Heart right ventricle (tissue), 16 donors: ENCODE results near the gene ANKRD39. TPM values are rescaled to one million over a fixed set of nuclear protein-coding genes. Genes with fewer than 3 reads are reported as not detected.

Source experiments
- ATAC-seq, 8 donors: fragments of 200-7000 bp; cut with Tn5 transposase; one replicate each; pipeline ENCODE4 v1.9.1; 2020; ENCODE audit warnings: mild to moderate bottlenecking in 8 of 8, moderate library complexity in 8 of 8, moderate number of reproducible peaks in 1 of 8
- DNase-seq, 2 donors: peaks; one replicate each; pipeline ENCODE4 v3.0.0-alpha.2; 2020
- H3K27ac ChIP-seq, 10 donors: fragments of 200-600 bp; sonication (generic) in 2 of 10; one replicate each; pipeline versions ENCODE4 v1.5.0 to v1.8.0; 2020 to 2022; ENCODE audit warnings: mild to moderate bottlenecking in 3 of 10
- H3K27me3 ChIP-seq, 7 donors: fragments of 200-600 bp; one replicate each; pipeline ENCODE4 v1.8.0; 2021 to 2022; ENCODE audit warnings: mild to moderate bottlenecking in 2 of 7
- H3K36me3 ChIP-seq, 9 donors: fragments of 200-600 bp; sonication (generic) in 1 of 9; one replicate each; pipeline versions ENCODE4 v1.5.0 to v1.8.0; 2020 to 2022; ENCODE audit warnings: mild to moderate bottlenecking in 2 of 9
- H3K4me1 ChIP-seq, 9 donors: fragments of 200-600 bp; sonication (generic) in 1 of 9; one replicate each; pipeline versions ENCODE4 v1.5.0 to v1.8.0; 2020 to 2022; ENCODE audit warnings: mild to moderate bottlenecking in 4 of 9
- H3K4me3 ChIP-seq, 10 donors: fragments of 200-600 bp; sonication (generic) in 2 of 10; one replicate each; pipeline versions ENCODE4 v1.5.0 to v1.8.0; 2020 to 2022; ENCODE audit warnings: mild to moderate bottlenecking in 7 of 10, moderate library complexity in 2 of 10
- H3K9me3 ChIP-seq, 11 donors: fragments of 200-600 bp in 10 of 11; sonication (generic) in 2 of 11; one replicate each; pipeline versions ENCODE4 v1.5.0 to v1.8.0; 2013 to 2022; ENCODE audit warnings: mild to moderate bottlenecking in 2 of 11, control low read depth in 1 of 11, moderate library complexity in 1 of 11
- WGBS, 2 donors: extraction: QIAGEN DNeasy Blood & Tissue Kit; methylation state at CpG; one replicate each; pipeline ENCODE4 v1.1.7; 2013; ENCODE audit warnings: inconsistent platforms in 1 of 2; 5-methylcytosine and 5-hydroxymethylcytosine counted together
- intact Hi-C, 10 donors: fragments of 100-400 bp; cut with DNase I; formaldehyde crosslinking; loops; one replicate each; pipeline versions ENCODE4 v1.11.1 to v1.14.2; 2022
- polyA plus RNA-seq, 2 donors: library from polyadenylated mRNA; stranded (reverse); fragments of 200-250 nt; gene quantifications; one replicate each; pipeline ENCODE4 v1.2.3, GENCODE V29; 2013
- total RNA-seq, 10 donors: library from RNA; stranded (reverse); fragmentation: NEBNext Ultra II Directional in 3 of 10; extraction: Animal tissue kit (Norgen Biotek cat#: 25700) in 3 of 10; gene quantifications; one replicate each; pipeline versions ENCODE4 v1.2.1 to v1.2.4, GENCODE V29; 2021 to 2023
- TF ChIP-seq, protein P1 (sequence below), 9 donors: fragments of 200-600 bp; sonication (generic) in 2 of 9; IDR thresholded peaks; one replicate each; pipeline versions ENCODE4 v1.5.0 to v1.8.0; 2021 to 2022; ENCODE audit warnings: antibody characterized with exemption in 9 of 9, mild to moderate bottlenecking in 5 of 9, moderate library complexity in 1 of 9
- donor health status: Arrhythmogenic right ventricular cardiomyopathy.
- donor health status: ischemic (EF 13 %, LVEDD 7.1; RV severe dilation, severe dysfunction).
- donor health status: healthy with polysubstance abuse.
- donor health status: DM: no; HTN: yes; CAD: no.
- donor health status: DM: no; HTN: no; CAD: no.
- donor health status: ischemic (EF 25% LVEDD 6.9; RV normal size, moderate dysfunction).
- donor health status: ischemic (EF 25% LVEDD 5.7; RV mildly dilated, moderate dysfunction).
- donor health status: healthy.
- donor health status: DM: yes; HTN: yes; CAD: no.
- donor health status: Ischemic cardiomyopathy.
- donor health status: ischemic (EF 35%, LVEDD 5.7; RV mildly dilated, moderate dysfunction).
- donor health status: nonischemic (EF 11% LVEDD 7.7; RV severe dilation, severe dysfunction).
- donor health status: DM: yes; HTN: yes; CAD: no.
- donor health status: PGD.
- donor health status: ischemic (EF 29% LVEDD 5.4; RV normal size, mild dysfunction).
- donor health status: nonischemic (EF 23%, LVEDD 6.1; RV moderate dilation, normal function).

Gene ANKRD39
- total and polyA plus RNA-seq, 12 donors: 14.2 to 26.5 (median 16.4) TPM

DNA sequence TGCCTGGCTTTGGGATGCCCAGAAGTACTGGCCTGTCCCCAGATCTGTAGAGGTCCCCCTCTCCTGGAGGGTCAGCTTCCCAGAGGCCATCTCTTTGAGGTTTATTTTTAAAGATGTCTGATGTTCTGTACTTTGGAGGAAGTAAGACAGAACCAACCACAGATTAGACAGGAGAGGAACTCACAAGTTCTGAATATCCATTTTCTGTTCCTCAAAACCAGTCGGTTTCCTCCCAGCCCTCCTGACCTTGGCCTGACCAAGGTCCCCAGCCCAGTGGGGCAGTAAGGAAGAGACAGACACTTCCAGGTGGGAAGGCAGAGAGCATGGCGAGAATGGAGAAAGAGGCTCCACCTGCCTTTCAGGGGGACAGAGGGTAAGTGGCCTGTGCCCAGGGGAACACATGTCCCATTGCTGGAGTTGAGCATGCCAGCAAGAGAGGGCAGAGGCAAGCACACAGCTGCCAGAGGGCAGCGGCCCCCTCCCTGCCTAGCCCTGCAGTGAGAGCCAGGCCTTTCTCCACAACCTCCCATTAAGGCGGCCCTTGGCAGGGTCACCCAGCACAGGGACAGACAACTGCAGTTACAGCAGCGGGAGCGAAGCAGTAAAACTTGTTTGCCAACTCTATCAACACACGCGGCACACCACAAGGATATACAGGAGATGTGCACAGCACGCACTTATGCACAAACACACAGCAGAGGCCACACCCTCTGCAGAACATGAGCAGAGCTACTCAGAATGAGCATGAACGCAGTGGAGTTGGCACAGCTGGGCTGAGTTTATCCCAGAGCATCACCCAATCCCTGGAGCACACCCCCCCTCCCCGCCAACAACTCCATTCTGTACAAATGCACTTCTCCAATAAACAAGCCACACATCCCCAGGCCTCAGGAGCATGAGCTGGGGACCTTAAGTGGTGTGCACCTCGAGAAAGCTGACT is 30.5 kb upstream of the ANKRD39 start:
- H3K27me3 ChIP-seq: no peaks in the 10 kb centered on the region
- H3K27ac ChIP-seq: peak overlapping the region in 8 of 10 donors; percentile 13 to 76 (median 63)
- no peaks in the 10 kb centered on the region for H3K9me3 ChIP-seq
- WGBS, 2 donors: 53 to 64% methylated on average over 12 of the region's 12 CpGs
- peaks cover 16 to 86% (median 62%) of the 10 kb centered on the region in 9 donors for H3K4me1 ChIP-seq
- TF ChIP-seq, protein P1, sequence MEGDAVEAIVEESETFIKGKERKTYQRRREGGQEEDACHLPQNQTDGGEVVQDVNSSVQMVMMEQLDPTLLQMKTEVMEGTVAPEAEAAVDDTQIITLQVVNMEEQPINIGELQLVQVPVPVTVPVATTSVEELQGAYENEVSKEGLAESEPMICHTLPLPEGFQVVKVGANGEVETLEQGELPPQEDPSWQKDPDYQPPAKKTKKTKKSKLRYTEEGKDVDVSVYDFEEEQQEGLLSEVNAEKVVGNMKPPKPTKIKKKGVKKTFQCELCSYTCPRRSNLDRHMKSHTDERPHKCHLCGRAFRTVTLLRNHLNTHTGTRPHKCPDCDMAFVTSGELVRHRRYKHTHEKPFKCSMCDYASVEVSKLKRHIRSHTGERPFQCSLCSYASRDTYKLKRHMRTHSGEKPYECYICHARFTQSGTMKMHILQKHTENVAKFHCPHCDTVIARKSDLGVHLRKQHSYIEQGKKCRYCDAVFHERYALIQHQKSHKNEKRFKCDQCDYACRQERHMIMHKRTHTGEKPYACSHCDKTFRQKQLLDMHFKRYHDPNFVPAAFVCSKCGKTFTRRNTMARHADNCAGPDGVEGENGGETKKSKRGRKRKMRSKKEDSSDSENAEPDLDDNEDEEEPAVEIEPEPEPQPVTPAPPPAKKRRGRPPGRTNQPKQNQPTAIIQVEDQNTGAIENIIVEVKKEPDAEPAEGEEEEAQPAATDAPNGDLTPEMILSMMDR (IDR thresholded peaks at IDR 0.05): no peak
- no peaks in the 10 kb centered on the region for H3K36me3 ChIP-seq
- peak in 7 of 8 donors; percentile 24 to 63 (median 51) for ATAC-seq
- no peak for DNase-seq
- no peak overlapping the region for H3K4me3 ChIP-seq
- intact Hi-C loops: no loop called here

DNA sequence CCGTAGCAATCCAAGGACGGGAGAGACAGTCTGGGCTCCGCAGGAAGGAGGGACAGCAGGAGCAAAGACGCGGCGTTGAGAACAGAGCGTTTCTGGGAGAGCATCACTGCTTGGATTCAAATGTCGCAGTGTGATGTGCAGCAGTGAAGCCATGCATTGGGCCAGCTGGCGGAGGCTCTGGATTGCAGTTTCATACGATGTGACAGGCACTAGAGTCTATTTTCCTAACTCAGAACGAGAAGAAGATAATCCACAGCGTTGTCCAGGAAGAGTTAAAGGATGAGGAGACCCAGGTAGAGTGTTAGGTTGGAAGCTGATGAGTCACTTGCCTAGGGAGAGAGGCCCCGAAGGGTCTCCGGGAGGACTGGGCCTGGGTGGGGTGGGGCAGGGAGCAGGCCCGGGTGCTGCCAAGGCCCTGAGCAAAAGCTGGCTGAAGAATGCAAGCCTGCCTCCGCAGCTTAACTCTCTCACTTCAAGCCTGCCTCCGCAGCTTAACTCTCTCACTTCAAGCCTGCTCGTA is 29.7 kb upstream of the ANKRD39 start:
- Histone ChIP-seq H3K4me1 (peaks cover 16 to 83% (median 59%) of the 10 kb centered on the region in 9 donors), H3K36me3 (no peaks in the 10 kb centered on the region), H3K27ac (peak overlapping the region in 8 of 10 donors; percentile 13 to 76 (median 63)), H3K9me3 (no peaks in the 10 kb centered on the region), H3K4me3 (no peak overlapping the region), H3K27me3 (peaks cover 0 to 5% (median 0%) of the 10 kb centered on the region in 7 donors)
- WGBS, 2 donors: 43 to 50% methylated on average over 18 of the region's 18 CpGs
- DNase-seq: no peak
- intact Hi-C loops: no loop called here
- TF ChIP-seq, protein P1 (IDR thresholded peaks at IDR 0.05): no peak
- ATAC-seq: peak; percentile 41 to 70 (median 55)

GRCh38 chr2:96885432-96886347 is 27.9 kb upstream of the ANKRD39 start:
- intact Hi-C loops: no loop called here
- TF ChIP-seq, protein P1 (IDR thresholded peaks at IDR 0.05): no peak
- WGBS, 2 donors: 92 to 97% methylated on average over 23 of the region's 23 CpGs
- Histone ChIP-seq H3K4me1 (peaks cover 18 to 83% (median 59%) of the 10 kb centered on the region in 9 donors), H3K27ac (no peak overlapping the region), H3K36me3 (no peaks in the 10 kb centered on the region), H3K4me3 (no peak overlapping the region), H3K9me3 (no peaks in the 10 kb centered on the region), H3K27me3 (peaks cover 0 to 15% (median 0%) of the 10 kb centered on the region in 7 donors)
- DNase-seq (no peak), ATAC-seq (no peak)
